ENCODE results near the gene PPM1F. TPM values are rescaled to one million over a fixed set of nuclear protein-coding genes. Genes with fewer than 3 reads are reported as not detected.

The PPM1F gene
- total and polyA plus RNA-seq, 2 donors (not counting 1 experiment from before 2014, with no cell fraction given): 18.1 to 30.0 TPM

DNA sequence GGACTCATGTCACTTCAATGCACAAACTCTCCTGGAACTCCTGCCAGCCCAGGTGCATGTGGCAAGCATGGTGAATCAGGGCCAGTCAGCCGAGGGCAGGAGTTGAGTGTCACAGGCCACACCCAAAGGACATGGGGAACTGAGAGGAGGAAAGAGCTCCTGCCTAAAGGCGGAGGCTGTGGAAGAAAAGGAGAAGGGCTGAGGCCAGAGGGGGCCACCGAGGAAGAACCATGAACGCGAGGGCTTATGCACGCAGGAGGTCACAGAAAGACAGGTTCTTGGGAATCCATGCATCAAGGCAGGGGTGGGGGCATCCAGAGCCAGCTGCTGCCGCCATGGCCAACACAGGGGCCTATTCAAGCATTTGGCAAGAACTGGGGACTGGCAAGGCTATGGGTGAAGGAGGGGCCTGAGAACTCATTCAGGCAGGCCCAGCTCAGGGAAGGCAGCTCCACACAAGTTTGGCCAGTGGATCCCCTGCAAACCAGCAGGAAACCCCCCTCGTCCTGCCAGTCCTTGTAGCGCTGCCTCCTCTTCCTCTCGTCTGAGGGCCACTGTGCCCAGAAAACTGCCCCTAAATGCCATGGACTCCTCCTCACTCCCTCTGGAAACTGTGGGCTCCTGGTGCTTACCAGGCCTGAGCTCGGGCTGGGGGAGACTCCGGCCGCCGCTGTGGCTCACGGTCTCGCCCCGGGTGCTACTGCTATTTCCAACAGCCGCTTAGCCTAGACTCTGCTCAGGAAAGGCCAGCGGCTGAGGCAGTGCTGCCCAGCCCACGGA is 15.4 kb downstream of the PPM1F start:
- CTCF ChIA-PET: interaction anchor here (0.6 to 7.0 kb wide), 25 partner anchors 8 to 271 kb away, joined by 3 to 116 read pairs (median 4); partner anchors contain the start of genes PPIL2 and PPM1F
- TF ChIP-seq EZH2 (IDR thresholded peaks at IDR 0.05; ENCODE audit: borderline replicate concordance, insufficient read depth, low read depth, low read length, poor library complexity, severe bottlenecking): no peak
- TF ChIP-seq, protein P1, sequence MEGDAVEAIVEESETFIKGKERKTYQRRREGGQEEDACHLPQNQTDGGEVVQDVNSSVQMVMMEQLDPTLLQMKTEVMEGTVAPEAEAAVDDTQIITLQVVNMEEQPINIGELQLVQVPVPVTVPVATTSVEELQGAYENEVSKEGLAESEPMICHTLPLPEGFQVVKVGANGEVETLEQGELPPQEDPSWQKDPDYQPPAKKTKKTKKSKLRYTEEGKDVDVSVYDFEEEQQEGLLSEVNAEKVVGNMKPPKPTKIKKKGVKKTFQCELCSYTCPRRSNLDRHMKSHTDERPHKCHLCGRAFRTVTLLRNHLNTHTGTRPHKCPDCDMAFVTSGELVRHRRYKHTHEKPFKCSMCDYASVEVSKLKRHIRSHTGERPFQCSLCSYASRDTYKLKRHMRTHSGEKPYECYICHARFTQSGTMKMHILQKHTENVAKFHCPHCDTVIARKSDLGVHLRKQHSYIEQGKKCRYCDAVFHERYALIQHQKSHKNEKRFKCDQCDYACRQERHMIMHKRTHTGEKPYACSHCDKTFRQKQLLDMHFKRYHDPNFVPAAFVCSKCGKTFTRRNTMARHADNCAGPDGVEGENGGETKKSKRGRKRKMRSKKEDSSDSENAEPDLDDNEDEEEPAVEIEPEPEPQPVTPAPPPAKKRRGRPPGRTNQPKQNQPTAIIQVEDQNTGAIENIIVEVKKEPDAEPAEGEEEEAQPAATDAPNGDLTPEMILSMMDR (IDR thresholded peaks at IDR 0.05): no peak
- POLR2A ChIA-PET: interaction anchor here (2.1 kb wide), 1 partner anchor 16 kb away, joined by 12 read pairs; the partner anchor contains the start of gene PPM1F
- peaks cover 43% of the 10 kb centered on the region for H3K4me1 Mint-ChIP-seq
- Histone ChIP-seq H3K4me1 (ENCODE audit: control insufficient read depth in 2 of 2, insufficient read depth in 2 of 2, low read length in 2 of 2) (peaks cover 45 to 50% of the 10 kb centered on the region in 2 donors), H2AFZ (ENCODE audit: insufficient read depth, low read depth, low read length, poor library complexity, severe bottlenecking) (peak overlapping the region; percentile 86), H3K9ac (ENCODE audit: low read length) (no peak overlapping the region), H3K9me3 (ENCODE audit: control extremely low read depth in 1 of 3, control insufficient read depth in 2 of 3, insufficient read depth in 1 of 3, low read length in 2 of 3) (no peaks in the 10 kb centered on the region), H3K36me3 (replicated peaks in 1 of 2; ENCODE audit: control extremely low read depth in 1 of 2, control insufficient read depth in 1 of 2, extremely low read depth in 1 of 2, insufficient read depth in 2 of 2, low read length in 1 of 2) (peaks cover 0 to 18% of the 10 kb centered on the region in 2 experiments), H4K20me1 (ENCODE audit: control insufficient read depth, insufficient read depth, low read length, poor library complexity, severe bottlenecking) (peaks cover 5% of the 10 kb centered on the region), H3K4me3 (ENCODE audit: control extremely low read depth in 1 of 5, extremely low read depth in 1 of 5, insufficient read depth in 1 of 5, low read depth in 2 of 5, low read length in 4 of 5) (peak overlapping the region in 1 of 5 experiments; percentile 63), H3K27me3 (replicated peaks in 1 of 4; ENCODE audit: control extremely low read depth in 1 of 4, control insufficient read depth in 3 of 4, insufficient read depth in 4 of 4, low read length in 3 of 4) (no peaks in the 10 kb centered on the region), H3K79me2 (ENCODE audit: control insufficient read depth, insufficient read depth, low read length) (peaks cover 16% of the 10 kb centered on the region), H3K4me2 (replicated peaks; ENCODE audit: low read depth, low read length, poor library complexity, severe bottlenecking) (peak overlapping the region; percentile 91), H3K27ac (ENCODE audit: low read length in 2 of 2) (peak overlapping the region in 1 of 2 donors; percentile 16)
- WGBS (ENCODE audit: insufficient coverage): 90% methylated on average over 20 of the region's 20 CpGs
- H3K4me3 Mint-ChIP-seq: peak overlapping the region; percentile 91
- H3K27me3 Mint-ChIP-seq: no peaks in the 10 kb centered on the region
- H3K9me3 Mint-ChIP-seq (ENCODE audit: insufficient read depth): no peaks in the 10 kb centered on the region
- H3K27ac Mint-ChIP-seq: peak overlapping the region; percentile 76
- no peak for ATAC-seq (ENCODE audit: low read depth)
- intact Hi-C loops (cut with micrococcal nuclease): loop anchor here (5.0 kb wide), 1 partner anchor 270 kb away; the partner anchor contains the start of gene PPIL2
- peak; percentile 40 for DNase-seq

Data from B cell (primary cell).